ENCODE measurements around the gene ANXA2R.

DNA sequence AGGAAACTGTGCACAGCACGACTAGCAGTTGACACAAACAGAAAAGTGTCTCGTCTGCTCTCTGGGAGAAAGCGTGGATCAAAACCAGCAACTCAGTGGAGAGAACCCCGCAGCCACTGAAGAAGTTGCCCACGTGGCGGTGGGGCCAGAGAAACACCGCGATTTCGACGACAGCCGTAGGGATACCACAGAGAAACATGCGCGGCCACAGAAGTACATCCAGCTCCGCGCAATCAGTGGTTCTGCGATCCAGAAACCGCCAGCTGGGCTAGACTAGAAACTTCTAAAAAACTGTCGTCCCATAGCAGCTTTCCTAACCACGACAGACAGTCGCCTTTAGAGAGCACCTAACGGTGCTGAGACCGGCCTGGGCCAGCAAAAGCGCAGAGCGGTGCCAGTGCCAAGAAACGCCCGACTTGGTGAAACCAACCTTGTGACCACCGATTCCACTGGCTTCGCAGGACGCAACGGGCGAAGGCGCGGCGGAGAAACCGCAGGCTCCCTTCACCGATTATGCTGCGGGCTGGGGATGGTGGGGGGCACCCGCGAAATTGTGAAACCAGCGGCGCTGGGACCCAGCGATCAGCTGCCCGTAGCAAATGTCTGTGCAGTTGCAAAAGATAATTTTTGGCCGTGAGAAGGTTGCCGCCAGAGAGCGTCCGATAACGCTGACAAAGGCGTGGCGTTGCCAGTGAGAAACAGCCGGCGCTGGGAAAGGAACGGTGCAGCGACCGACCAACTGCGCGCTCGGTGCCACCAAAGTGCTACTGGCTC lies 2.7 kb upstream of the ANXA2R start:
- TF ChIP-seq, protein P1, sequence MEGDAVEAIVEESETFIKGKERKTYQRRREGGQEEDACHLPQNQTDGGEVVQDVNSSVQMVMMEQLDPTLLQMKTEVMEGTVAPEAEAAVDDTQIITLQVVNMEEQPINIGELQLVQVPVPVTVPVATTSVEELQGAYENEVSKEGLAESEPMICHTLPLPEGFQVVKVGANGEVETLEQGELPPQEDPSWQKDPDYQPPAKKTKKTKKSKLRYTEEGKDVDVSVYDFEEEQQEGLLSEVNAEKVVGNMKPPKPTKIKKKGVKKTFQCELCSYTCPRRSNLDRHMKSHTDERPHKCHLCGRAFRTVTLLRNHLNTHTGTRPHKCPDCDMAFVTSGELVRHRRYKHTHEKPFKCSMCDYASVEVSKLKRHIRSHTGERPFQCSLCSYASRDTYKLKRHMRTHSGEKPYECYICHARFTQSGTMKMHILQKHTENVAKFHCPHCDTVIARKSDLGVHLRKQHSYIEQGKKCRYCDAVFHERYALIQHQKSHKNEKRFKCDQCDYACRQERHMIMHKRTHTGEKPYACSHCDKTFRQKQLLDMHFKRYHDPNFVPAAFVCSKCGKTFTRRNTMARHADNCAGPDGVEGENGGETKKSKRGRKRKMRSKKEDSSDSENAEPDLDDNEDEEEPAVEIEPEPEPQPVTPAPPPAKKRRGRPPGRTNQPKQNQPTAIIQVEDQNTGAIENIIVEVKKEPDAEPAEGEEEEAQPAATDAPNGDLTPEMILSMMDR (IDR thresholded peaks at IDR 0.05) = peak in 1 of 6 experiments; percentile 6
- TF ChIP-seq EP300 (IDR thresholded peaks at IDR 0.05) = no peak
- peak in 1 of 4 donors; percentile 6 for TF ChIP-seq POLR2A (IDR thresholded peaks at IDR 0.05)
- peak; percentile 19 to 28 for TF ChIP-seq POLR2AphosphoS5 (IDR thresholded peaks at IDR 0.05)
